Measurements from ENCODE around the gene FBXL7.

DNA sequence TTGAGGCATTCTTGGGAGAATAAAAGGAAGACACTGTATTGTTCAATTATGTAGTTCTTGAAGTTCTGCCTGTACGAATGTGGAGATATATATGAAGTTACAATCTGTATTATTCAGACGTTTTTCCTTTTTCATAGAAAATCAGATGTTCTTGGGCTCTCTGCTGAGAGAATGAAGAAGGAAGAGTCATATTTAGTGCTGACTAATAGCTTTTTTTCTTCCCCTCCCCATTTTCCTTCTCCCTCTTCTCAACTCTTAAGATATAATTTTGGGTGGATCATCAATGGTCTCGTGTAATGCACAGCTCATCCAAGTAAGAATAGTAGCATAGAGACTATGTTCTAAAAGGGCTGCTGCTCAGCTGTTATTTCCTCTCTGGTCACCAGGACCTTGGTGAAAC lies 23.0 kb upstream of the FBXL7 start:
- TF ChIP-seq, protein P1, sequence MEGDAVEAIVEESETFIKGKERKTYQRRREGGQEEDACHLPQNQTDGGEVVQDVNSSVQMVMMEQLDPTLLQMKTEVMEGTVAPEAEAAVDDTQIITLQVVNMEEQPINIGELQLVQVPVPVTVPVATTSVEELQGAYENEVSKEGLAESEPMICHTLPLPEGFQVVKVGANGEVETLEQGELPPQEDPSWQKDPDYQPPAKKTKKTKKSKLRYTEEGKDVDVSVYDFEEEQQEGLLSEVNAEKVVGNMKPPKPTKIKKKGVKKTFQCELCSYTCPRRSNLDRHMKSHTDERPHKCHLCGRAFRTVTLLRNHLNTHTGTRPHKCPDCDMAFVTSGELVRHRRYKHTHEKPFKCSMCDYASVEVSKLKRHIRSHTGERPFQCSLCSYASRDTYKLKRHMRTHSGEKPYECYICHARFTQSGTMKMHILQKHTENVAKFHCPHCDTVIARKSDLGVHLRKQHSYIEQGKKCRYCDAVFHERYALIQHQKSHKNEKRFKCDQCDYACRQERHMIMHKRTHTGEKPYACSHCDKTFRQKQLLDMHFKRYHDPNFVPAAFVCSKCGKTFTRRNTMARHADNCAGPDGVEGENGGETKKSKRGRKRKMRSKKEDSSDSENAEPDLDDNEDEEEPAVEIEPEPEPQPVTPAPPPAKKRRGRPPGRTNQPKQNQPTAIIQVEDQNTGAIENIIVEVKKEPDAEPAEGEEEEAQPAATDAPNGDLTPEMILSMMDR (conservative IDR thresholded peaks at IDR 0.05; ENCODE audit: low read length), result no peak
- TF ChIP-seq EZH2phosphoT487 (IDR thresholded peaks at IDR 0.05; ENCODE audit: borderline replicate concordance, low read depth, low read length), result no peak
